ENCODE data around the gene WASF2. TPM values are rescaled to one million over a fixed set of nuclear protein-coding genes. Genes with fewer than 3 reads are reported as not detected.

The WASF2 gene
- total and polyA plus RNA-seq, 2 of the 8 experiments (the other 6 are each of a cell fraction or from before 2014, with no cell fraction given): 32.1 to 86.6 TPM

- no peak for TF ChIP-seq POU5F1 (IDR thresholded peaks at IDR 0.05; ENCODE audit: low read depth, low read length)
- peak; percentile 16; the same call in 1 of the 2 replicates for TF ChIP-seq TEAD4 (IDR thresholded peaks at IDR 0.05; ENCODE audit: low read depth, low read length)
- TF ChIP-seq TAF1 (IDR thresholded peaks at IDR 0.05; ENCODE audit: low read depth, low read length): peak; percentile 53; the same call in 1 of the 2 replicates
- TF ChIP-seq RNF2 (IDR thresholded peaks at IDR 0.05; ENCODE audit: borderline replicate concordance, low read depth, low read length, missing control alignments, poor library complexity, severe bottlenecking): no peak
- TF ChIP-seq CHD2 (IDR thresholded peaks at IDR 0.05; ENCODE audit: low read length): no peak
- no peak for TF ChIP-seq GTF2F1 (IDR thresholded peaks at IDR 0.05; ENCODE audit: borderline replicate concordance, low read depth, low read length)
- peak; percentile 28; the same call in 1 of the 2 replicates for TF ChIP-seq SP4 (IDR thresholded peaks at IDR 0.05; ENCODE audit: low read length)
- TF ChIP-seq CTCF (IDR thresholded peaks at IDR 0.05; ENCODE audit: control extremely low read depth in 1 of 3, insufficient read depth in 1 of 3, low read depth in 1 of 3, low read length in 3 of 3): no peak
Measured at GRCh38 chr1:27527223-27527889, 37.4 kb upstream of the WASF2 start (continued).

Data from H1 (cell line).